ENCODE measurements around the gene PRUNE2.

DNA sequence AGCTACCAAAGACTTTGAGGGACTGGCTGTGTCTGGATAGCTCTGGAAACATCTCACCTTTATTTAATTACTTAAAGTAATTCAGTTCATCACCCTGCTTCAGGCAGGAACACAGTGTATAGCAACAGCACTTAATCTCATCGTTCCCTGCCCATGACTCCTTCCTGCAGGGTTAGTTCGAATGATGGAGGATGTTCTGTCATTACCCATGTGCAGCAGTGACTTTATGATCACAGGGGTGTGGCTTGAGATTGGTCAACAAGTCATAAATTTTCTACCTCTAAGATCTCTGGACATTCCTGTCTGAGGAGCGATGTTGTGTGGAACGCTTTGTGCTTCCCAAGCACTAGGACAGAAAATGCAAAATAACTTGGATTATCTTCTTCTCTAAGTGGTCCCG, 37.1 kb upstream of the PRUNE2 start:
- TF ChIP-seq, protein P1, sequence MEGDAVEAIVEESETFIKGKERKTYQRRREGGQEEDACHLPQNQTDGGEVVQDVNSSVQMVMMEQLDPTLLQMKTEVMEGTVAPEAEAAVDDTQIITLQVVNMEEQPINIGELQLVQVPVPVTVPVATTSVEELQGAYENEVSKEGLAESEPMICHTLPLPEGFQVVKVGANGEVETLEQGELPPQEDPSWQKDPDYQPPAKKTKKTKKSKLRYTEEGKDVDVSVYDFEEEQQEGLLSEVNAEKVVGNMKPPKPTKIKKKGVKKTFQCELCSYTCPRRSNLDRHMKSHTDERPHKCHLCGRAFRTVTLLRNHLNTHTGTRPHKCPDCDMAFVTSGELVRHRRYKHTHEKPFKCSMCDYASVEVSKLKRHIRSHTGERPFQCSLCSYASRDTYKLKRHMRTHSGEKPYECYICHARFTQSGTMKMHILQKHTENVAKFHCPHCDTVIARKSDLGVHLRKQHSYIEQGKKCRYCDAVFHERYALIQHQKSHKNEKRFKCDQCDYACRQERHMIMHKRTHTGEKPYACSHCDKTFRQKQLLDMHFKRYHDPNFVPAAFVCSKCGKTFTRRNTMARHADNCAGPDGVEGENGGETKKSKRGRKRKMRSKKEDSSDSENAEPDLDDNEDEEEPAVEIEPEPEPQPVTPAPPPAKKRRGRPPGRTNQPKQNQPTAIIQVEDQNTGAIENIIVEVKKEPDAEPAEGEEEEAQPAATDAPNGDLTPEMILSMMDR (IDR thresholded peaks at IDR 0.05), result no peak
- TF ChIP-seq POLR2A (IDR thresholded peaks at IDR 0.05), result no peak

Data from adrenal gland (tissue), 5 donors.